Common myeloid progenitor, CD34-positive (primary cell): Measurements from ENCODE around the gene GHRHR.

ENCODE experiments used
- CTCF ChIA-PET: fragments of 350-600 bp; sonication (Branson Sonifier 250); formaldehyde crosslinking; loops from one replicate; lab custom pipeline; 2021; ENCODE audit warnings: antibody characterized with exemption; lab: Charles Lee
- POLR2A ChIA-PET: fragments of 350-600 bp; sonication (Branson Sonifier 250); formaldehyde crosslinking; loops from one replicate; lab custom pipeline; 2021; ENCODE audit warnings: antibody characterized with exemption; lab: Charles Lee
- DNase-seq, 3 donors: peaks; one replicate each; pipeline versions ENCODE4 v3.0.0 to v3.0.0-alpha.2; 2013
- H3K27ac ChIP-seq, 2 experiments: 1 replicate in 1 of 2; 2 replicates in 1 of 2; pipeline ENCODE4 v1.7.0; 2013; ENCODE audit warnings: inconsistent platforms in 2 of 2, low read length in 2 of 2, mild to moderate bottlenecking in 2 of 2, low read depth in 1 of 2, moderate library complexity in 1 of 2; ENCODE audit not compliant: severe bottlenecking in 2 of 2, insufficient read depth in 1 of 2, poor library complexity in 1 of 2
- H3K27me3 ChIP-seq, 5 experiments: replicated peaks in 2 of 5; 1 replicate in 3 of 5; 2 replicates in 2 of 5; pipeline versions ENCODE4 v1.6.1 to v1.7.0; 2013; ENCODE audit warnings: low read length in 4 of 5, mild to moderate bottlenecking in 2 of 5, moderate library complexity in 2 of 5, inconsistent platforms in 1 of 5; ENCODE audit not compliant: insufficient read depth in 5 of 5, control insufficient read depth in 4 of 5
- H3K36me3 ChIP-seq, 4 experiments: 1 replicate in 2 of 4; 2 replicates in 2 of 4; pipeline versions ENCODE4 v1.6.1 to v1.7.0; 2013; ENCODE audit warnings: low read length in 3 of 4, control low read depth in 1 of 4, mild to moderate bottlenecking in 1 of 4; ENCODE audit not compliant: control insufficient read depth in 4 of 4, insufficient read depth in 4 of 4
- H3K4me1 ChIP-seq, 4 experiments: 1 replicate in 3 of 4; 2 replicates in 1 of 4; pipeline versions ENCODE4 v1.6.1 to v1.7.1; 2013; ENCODE audit warnings: low read length in 3 of 4, mild to moderate bottlenecking in 3 of 4, control low read depth in 1 of 4, inconsistent platforms in 1 of 4, moderate library complexity in 1 of 4; ENCODE audit not compliant: control insufficient read depth in 4 of 4, insufficient read depth in 4 of 4; ENCODE audit errors: control extremely low read depth in 1 of 4
- H3K4me3 ChIP-seq, 7 experiments: 1 replicate in 4 of 7; 2 replicates in 3 of 7; pipeline versions ENCODE4 v1.5.1 to v1.7.0; 2013; ENCODE audit warnings: mild to moderate bottlenecking in 7 of 7, low read length in 6 of 7, moderate library complexity in 6 of 7, inconsistent platforms in 2 of 7, low read depth in 2 of 7, control low read depth in 1 of 7; ENCODE audit not compliant: insufficient read depth in 4 of 7, control insufficient read depth in 1 of 7; ENCODE audit errors: extremely low read depth in 1 of 7
- H3K9me3 ChIP-seq, 5 experiments: 1 replicate in 4 of 5; 2 replicates in 1 of 5; pipeline versions ENCODE4 v1.6.1 to v1.7.1; 2013; ENCODE audit warnings: low read length in 4 of 5, mild to moderate bottlenecking in 2 of 5, inconsistent platforms in 1 of 5, low read depth in 1 of 5, moderate library complexity in 1 of 5; ENCODE audit not compliant: control insufficient read depth in 4 of 5, insufficient read depth in 2 of 5; ENCODE audit errors: control extremely low read depth in 1 of 5
- WGBS: methylation state at CpG from one replicate; pipeline ENCODE4 v1.1.5; 2013; ENCODE audit not compliant: insufficient coverage; 5-methylcytosine and 5-hydroxymethylcytosine counted together

The GHRHR gene

DNA sequence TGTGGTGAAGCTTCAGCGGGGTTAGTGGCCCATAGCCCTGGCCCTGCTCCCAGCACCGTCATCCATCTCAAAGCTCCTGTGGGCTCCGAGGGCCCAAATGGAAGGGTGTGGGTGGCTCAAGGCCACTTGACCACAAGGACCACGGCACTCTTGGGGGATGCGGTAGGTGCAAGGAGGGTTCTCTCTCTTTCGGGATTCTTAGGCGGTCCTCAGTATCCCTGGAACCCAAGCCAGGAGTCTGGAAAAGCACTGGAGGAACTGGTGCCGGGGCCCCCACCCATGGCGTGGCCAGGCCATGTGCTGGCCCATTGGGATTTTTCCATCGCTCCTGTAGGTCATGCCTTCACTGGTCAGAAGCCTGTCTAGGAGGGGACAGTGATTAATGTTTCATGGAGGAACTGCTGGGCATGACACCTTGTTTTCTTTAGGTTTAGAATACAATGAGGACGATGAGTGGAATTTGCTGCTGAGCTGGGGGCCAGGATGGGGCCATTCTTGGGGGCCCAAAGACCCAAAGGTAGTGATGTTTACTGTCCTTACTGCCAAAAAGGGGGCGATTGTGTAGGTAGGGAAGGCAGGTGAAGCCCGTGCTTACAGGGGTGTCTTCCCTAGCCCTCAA, 35.4 kb upstream of the GHRHR start:
- 95% methylated on average over 8 of the region's 13 CpGs for WGBS
- CTCF ChIA-PET: interaction anchor here (1.1 kb wide), 1 partner anchor 8 kb away, joined by 5 read pairs; no protein-coding TSS in a partner anchor
- DNase-seq: no peak

DNA sequence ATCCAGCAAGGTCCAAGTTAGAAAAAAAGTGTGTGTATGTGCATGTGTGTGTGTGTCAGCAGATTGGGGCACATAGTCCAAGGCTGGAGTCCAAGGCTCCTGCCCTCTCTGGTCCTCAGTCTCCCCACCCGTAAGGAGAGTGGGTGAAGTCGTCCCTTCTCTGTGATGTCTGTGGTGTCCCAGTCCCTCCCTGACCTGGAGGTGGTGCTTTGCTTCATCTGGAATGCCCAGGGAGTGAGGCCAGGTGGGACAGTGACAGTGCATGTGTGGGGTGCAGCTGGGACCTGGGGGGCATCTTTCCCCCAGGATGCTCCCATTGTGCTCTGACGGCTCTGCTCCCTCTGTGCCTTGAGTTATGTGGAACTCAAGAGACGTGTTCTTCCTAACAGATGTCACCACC, 34.1 kb upstream of the GHRHR start:
- 100% methylated on average over 2 of the region's 4 CpGs for WGBS
- Histone ChIP-seq H3K36me3 (no peaks in the 10 kb centered on the region), H3K27me3 (peaks cover 0 to 2% (median 0%) of the 10 kb centered on the region in 5 experiments), H3K4me3 (no peak overlapping the region), H3K27ac (no peak overlapping the region), H3K4me1 (peaks cover 0 to 4% (median 1%) of the 10 kb centered on the region in 4 experiments), H3K9me3 (peaks cover 0 to 10% (median 0%) of the 10 kb centered on the region in 5 experiments)
- POLR2A ChIA-PET: interaction anchor here (0.8 kb wide), 1 partner anchor 11 kb away, joined by 3 read pairs; no protein-coding TSS in a partner anchor
- no peak for DNase-seq
- CTCF ChIA-PET: interaction anchor here (1.1 to 2.3 kb wide), 2 partner anchors 9 to 10 kb away, joined by 5 to 7 read pairs; no protein-coding TSS in a partner anchor

More for the DNA sequence above, 35.4 kb upstream of the GHRHR start:
- Histone ChIP-seq H3K27ac (no peak overlapping the region), H3K4me3 (no peak overlapping the region), H3K36me3 (no peaks in the 10 kb centered on the region), H3K9me3 (peaks cover 0 to 10% (median 0%) of the 10 kb centered on the region in 5 experiments), H3K4me1 (peaks cover 0 to 4% (median 1%) of the 10 kb centered on the region in 4 experiments), H3K27me3 (peaks cover 0 to 2% (median 0%) of the 10 kb centered on the region in 5 experiments)
- POLR2A ChIA-PET: no interaction called here

DNA sequence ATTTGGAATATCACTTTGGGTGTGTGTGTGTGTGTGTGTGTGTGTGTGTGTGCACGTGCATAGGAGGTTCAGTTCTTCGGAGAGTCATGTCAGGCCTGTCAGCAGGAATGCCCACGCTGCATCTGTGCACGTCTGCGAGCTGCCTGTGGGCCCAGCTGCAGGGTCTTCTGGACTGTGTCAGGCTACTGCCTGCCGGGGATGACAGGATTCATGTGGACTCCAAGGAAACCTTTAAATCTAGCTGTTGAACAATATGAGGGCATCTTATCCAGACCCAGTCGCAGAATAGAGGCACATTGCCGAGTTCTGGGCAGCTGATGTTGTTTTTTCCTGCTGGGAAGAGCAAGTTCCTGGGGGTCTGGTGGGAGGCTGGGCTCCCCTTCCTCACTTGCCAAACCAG, 33.1 kb upstream of the GHRHR start:
- no peak overlapping the region for H3K27ac ChIP-seq
- peaks cover 0 to 4% (median 1%) of the 10 kb centered on the region in 4 experiments for H3K4me1 ChIP-seq
- DNase-seq: no peak
- 90% methylated on average over 6 of the region's 8 CpGs for WGBS
- no peaks in the 10 kb centered on the region for H3K36me3 ChIP-seq
- peaks cover 0 to 2% (median 0%) of the 10 kb centered on the region in 5 experiments for H3K27me3 ChIP-seq
- H3K9me3 ChIP-seq: peaks cover 0 to 10% (median 0%) of the 10 kb centered on the region in 5 experiments
- CTCF ChIA-PET: interaction anchor here (2.3 kb wide), 1 partner anchor 8 kb away, joined by 7 read pairs; no protein-coding TSS in a partner anchor
- no peak overlapping the region for H3K4me3 ChIP-seq
- POLR2A ChIA-PET: no interaction called here

DNA sequence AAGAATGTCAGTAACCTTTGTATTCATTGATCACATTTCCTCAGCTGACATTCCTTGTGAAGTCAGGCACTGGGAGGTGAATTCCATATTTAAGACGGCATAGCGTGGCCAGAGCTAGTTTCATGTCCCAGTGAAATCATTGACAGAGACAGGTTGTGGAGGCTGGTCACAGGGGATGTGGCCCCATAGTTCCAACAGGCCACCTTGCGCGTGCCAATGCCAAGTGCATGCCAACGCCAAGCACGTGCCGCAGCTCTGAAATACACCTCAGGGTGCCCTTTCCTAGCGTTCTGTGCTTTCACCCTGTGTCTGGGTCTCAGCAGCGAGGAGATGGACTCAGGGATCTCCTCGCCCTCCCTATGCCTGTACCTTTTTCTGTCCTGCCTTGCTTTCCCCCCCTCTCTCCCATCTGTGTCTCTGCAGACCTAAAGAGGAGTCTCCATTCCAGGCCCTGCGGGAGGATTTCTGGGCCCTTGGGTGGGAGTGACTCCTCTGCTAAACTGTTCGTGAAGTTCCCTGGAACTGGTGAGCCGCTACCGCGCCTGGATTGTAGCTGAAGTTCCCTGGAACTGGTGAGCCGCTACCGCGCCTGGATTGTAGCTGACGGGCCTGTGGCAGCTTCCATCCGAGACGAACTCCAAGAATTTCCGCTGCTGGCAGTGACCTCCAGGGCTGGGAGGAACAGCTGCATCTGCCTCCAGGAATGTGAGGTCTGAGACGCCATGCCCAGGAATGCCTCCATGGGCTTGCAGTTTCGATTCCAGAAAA, 32.4 kb upstream of the GHRHR start:
- Histone ChIP-seq H3K4me3 (no peak overlapping the region), H3K36me3 (no peaks in the 10 kb centered on the region), H3K27ac (no peak overlapping the region), H3K27me3 (peaks cover 0 to 2% (median 0%) of the 10 kb centered on the region in 5 experiments), H3K9me3 (peaks cover 0 to 10% (median 0%) of the 10 kb centered on the region in 5 experiments), H3K4me1 (no peaks in the 10 kb centered on the region)
- ChIA-PET POLR2A (no interaction called here), CTCF (interaction anchor here (2.3 kb wide), 1 partner anchor 8 kb away, joined by 7 read pairs; no protein-coding TSS in a partner anchor)
- no peak for DNase-seq
- WGBS: 96% methylated on average over 24 of the region's 24 CpGs

DNA sequence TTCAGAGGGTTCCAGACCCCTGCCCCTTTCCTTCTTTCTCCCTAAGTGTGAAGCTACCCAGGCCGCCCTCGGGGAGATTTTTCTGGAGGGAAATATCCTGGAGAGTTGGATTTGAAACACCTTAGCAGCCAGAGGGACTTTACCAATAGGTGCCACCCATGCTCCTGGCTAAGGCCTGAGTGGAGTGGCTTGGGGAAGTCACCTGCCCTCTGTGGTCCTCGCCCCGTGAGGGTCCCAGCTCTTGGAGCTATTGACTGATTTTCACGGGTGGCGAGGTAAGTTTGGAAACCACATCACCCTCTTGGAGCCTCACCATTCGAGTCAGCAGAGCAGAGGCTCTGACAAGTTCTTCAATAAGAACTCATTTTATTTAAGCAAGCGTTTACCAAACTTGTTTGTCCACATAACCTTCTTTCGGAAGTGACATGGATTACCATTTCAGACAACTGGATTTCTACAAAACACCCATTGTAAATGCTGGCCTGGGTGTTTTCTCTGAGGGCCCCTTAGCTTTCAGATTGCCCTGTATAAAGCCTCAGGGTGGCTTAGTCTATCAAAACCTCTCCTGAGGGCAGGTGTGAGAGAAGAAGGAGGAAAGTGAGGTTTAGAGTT, 31.7 kb upstream of the GHRHR start:
- 88% methylated on average over 7 of the region's 9 CpGs for WGBS
- no peaks in the 10 kb centered on the region for H3K36me3 ChIP-seq
- no peak overlapping the region for H3K4me3 ChIP-seq
- POLR2A ChIA-PET: no interaction called here
- no peaks in the 10 kb centered on the region for H3K4me1 ChIP-seq
- H3K27me3 ChIP-seq: peaks cover 0 to 7% (median 1%) of the 10 kb centered on the region in 5 experiments
- peaks cover 0 to 7% (median 0%) of the 10 kb centered on the region in 5 experiments for H3K9me3 ChIP-seq
- DNase-seq: no peak
- no peak overlapping the region for H3K27ac ChIP-seq
- CTCF ChIA-PET: no interaction called here

DNA sequence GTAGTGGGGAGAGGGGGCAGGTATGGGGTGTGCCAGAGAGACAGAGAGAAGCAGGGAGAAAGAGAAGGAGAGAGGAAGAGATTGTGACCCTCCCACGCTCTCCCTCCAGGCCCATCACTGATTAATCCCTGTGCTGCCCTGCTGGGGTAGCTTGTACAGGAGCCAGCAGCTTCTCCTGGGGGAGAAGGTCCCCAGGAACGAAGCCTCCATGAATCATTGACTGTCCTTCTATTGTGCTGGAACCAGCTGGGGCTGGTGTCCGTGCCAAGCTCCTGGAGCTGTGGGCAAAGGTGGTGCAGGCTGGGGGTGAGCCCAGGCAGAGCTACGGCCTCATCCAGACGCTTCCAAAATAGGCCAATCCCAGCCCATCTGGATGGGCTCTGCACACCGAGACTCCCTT, 31.2 kb upstream of the GHRHR start:
- DNase-seq: no peak
- H3K9me3 ChIP-seq: peaks cover 0 to 2% (median 0%) of the 10 kb centered on the region in 5 experiments
- H3K4me1 ChIP-seq: no peaks in the 10 kb centered on the region
- POLR2A ChIA-PET: no interaction called here
- H3K27me3 ChIP-seq: peaks cover 0 to 7% (median 3%) of the 10 kb centered on the region in 5 experiments
- H3K27ac ChIP-seq: no peak overlapping the region
- H3K4me3 ChIP-seq: no peak overlapping the region
- H3K36me3 ChIP-seq: no peaks in the 10 kb centered on the region
- CTCF ChIA-PET: interaction anchor here (1.6 kb wide), 1 partner anchor 8 kb away, joined by 5 read pairs; no protein-coding TSS in a partner anchor
- 92% methylated on average over 6 of the region's 6 CpGs for WGBS
